B cell (primary cell): Measurements from ENCODE around the gene TCP11L2. TPM values are rescaled to one million over a fixed set of nuclear protein-coding genes. Genes with fewer than 3 reads are reported as not detected.

Experiments
- ATAC-seq: fragments of 200-7000 bp; cut with Tn5 transposase; one replicate; pipeline ENCODE4 v1.10.0; 2021; ENCODE audit warnings: low read depth, mild to moderate bottlenecking, moderate number of reproducible peaks, moderate library complexity
- CTCF ChIA-PET: fragments of 350-600 bp; sonication (Branson Sonifier 250); formaldehyde crosslinking; loops from one replicate; lab custom pipeline; 2021; ENCODE audit warnings: antibody characterized with exemption, inconsistent platforms; lab: Charles Lee
- POLR2A ChIA-PET: fragments of 350-600 bp; sonication (Branson Sonifier 250); formaldehyde crosslinking; loops from one replicate; lab custom pipeline; 2021; ENCODE audit warnings: antibody characterized with exemption; lab: Charles Lee
- DNase-seq: peaks from one replicate; pipeline ENCODE4 v3.0.0; 2013
- H2AFZ ChIP-seq: 2 replicates; pipeline ENCODE4 v1.6.1; 2012; ENCODE audit warnings: mild to moderate bottlenecking, low read depth, low read length; ENCODE audit not compliant: insufficient read depth, poor library complexity, severe bottlenecking
- H3K27ac ChIP-seq, 2 donors: 1 replicate in 1 of 2; 2 replicates in 1 of 2; pipeline ENCODE4 v1.5.1; 2012 to 2013; ENCODE audit warnings: low read length in 2 of 2, mild to moderate bottlenecking in 2 of 2, moderate library complexity in 1 of 2
- H3K27me3 ChIP-seq, 4 experiments: fragments of 200-600 bp in 1 of 4; sonication (generic) in 1 of 4; replicated peaks in 1 of 4; 1 replicate in 2 of 4; 2 replicates in 2 of 4; pipeline versions ENCODE4 v1.6.1 to v1.7.0; 2013 to 2016; ENCODE audit warnings: low read length in 3 of 4, mild to moderate bottlenecking in 2 of 4, mixed read lengths in 1 of 4, moderate library complexity in 1 of 4; ENCODE audit not compliant: insufficient read depth in 4 of 4, control insufficient read depth in 3 of 4; ENCODE audit errors: control extremely low read depth in 1 of 4
- H3K36me3 ChIP-seq, 2 experiments: replicated peaks in 1 of 2; 1 replicate in 1 of 2; 2 replicates in 1 of 2; pipeline versions ENCODE4 v1.6.1 to v1.7.1; 2013; ENCODE audit warnings: low read length in 1 of 2; ENCODE audit not compliant: insufficient read depth in 2 of 2, control insufficient read depth in 1 of 2; ENCODE audit errors: control extremely low read depth in 1 of 2, extremely low read depth in 1 of 2
- H3K4me1 ChIP-seq, 2 donors: fragments of 200-600 bp in 1 of 2; sonication (generic) in 1 of 2; 1 replicate in 1 of 2; 2 replicates in 1 of 2; pipeline versions ENCODE4 v1.5.1 to v1.6.1; 2013 to 2017; ENCODE audit warnings: low read length in 2 of 2; ENCODE audit not compliant: control insufficient read depth in 2 of 2, insufficient read depth in 2 of 2
- H3K4me2 ChIP-seq: replicated peaks from 2 replicates; pipeline ENCODE3; 2012; ENCODE audit warnings: mild to moderate bottlenecking, low read depth, low read length; ENCODE audit not compliant: poor library complexity, severe bottlenecking
- H3K4me3 ChIP-seq, 5 experiments: fragments of 200-600 bp in 1 of 5; sonication (generic) in 1 of 5; 1 replicate in 3 of 5; 2 replicates in 2 of 5; pipeline versions ENCODE4 v1.5.1 to v1.7.0; 2011 to 2016; ENCODE audit warnings: low read length in 4 of 5, mild to moderate bottlenecking in 4 of 5, low read depth in 2 of 5, control low read depth in 1 of 5, moderate library complexity in 1 of 5; ENCODE audit not compliant: insufficient read depth in 1 of 5; ENCODE audit errors: control extremely low read depth in 1 of 5, extremely low read depth in 1 of 5
- H3K79me2 ChIP-seq: fragments of 200-600 bp; sonication (generic); one replicate; pipeline ENCODE4 v1.6.0; 2016; ENCODE audit warnings: low read length; ENCODE audit not compliant: control insufficient read depth, insufficient read depth
- H3K9ac ChIP-seq: fragments of 200-600 bp; sonication (generic); 2 replicates; pipeline ENCODE4 v1.6.1; 2017; ENCODE audit warnings: mild to moderate bottlenecking, low read length, moderate library complexity
- H3K9me3 ChIP-seq, 3 donors: one replicate each; pipeline versions ENCODE4 v1.6.1 to v1.7.1; 2013; ENCODE audit warnings: low read length in 2 of 3; ENCODE audit not compliant: control insufficient read depth in 2 of 3, insufficient read depth in 1 of 3; ENCODE audit errors: control extremely low read depth in 1 of 3
- H4K20me1 ChIP-seq: 2 replicates; pipeline ENCODE4 v1.6.0; 2012; ENCODE audit warnings: mild to moderate bottlenecking, low read length; ENCODE audit not compliant: insufficient read depth, control insufficient read depth, poor library complexity, severe bottlenecking
- H3K27ac Mint-ChIP-seq: one replicate; pipeline ENCODE4 v1.8.0; 2021; ENCODE audit warnings: mixed read lengths
- H3K27me3 Mint-ChIP-seq: one replicate; pipeline ENCODE4 v1.8.0; 2021; ENCODE audit warnings: mixed read lengths
- H3K4me1 Mint-ChIP-seq: one replicate; pipeline ENCODE4 v1.8.0; 2021; ENCODE audit warnings: mixed read lengths
- H3K4me3 Mint-ChIP-seq: one replicate; pipeline ENCODE4 v1.8.0; 2021; ENCODE audit warnings: mixed read lengths
- H3K9me3 Mint-ChIP-seq: one replicate; pipeline ENCODE4 v1.8.0; 2022; ENCODE audit warnings: mixed read lengths; ENCODE audit not compliant: insufficient read depth
- CTCF ChIP-seq: fragments of 200-600 bp; IDR thresholded peaks from one replicate; pipeline ENCODE4 v1.8.0; 2022; ENCODE audit warnings: antibody characterized with exemption, mild to moderate bottlenecking
- EZH2 ChIP-seq: IDR thresholded peaks from 2 replicates; pipeline ENCODE4 v1.6.1; 2012; ENCODE audit warnings: borderline replicate concordance, low read depth, mild to moderate bottlenecking, moderate library complexity, low read length; ENCODE audit not compliant: insufficient read depth, poor library complexity, severe bottlenecking
- WGBS: methylation state at CpG from one replicate; pipeline ENCODE4 v1.1.5; 2013; ENCODE audit warnings: missing lambda C conversion rate; ENCODE audit not compliant: insufficient coverage; 5-methylcytosine and 5-hydroxymethylcytosine counted together
- intact Hi-C: fragments of 100-400 bp; cut with micrococcal nuclease; formaldehyde crosslinking; loops from one replicate; pipeline ENCODE4 v1.10.0; 2022
- polyA plus RNA-seq: library from polyadenylated mRNA; depleted of rRNA; stranded (reverse); fragments of >200 nt; gene quantifications from 2 replicates; pipeline ENCODE4 v1.2.3, GENCODE V29; 2012
- total RNA-seq, 2 donors: library from RNA; stranded (reverse); fragments of 120-200 nt in 1 of 2; gene quantifications; 1 replicate in 1 of 2; 2 replicates in 1 of 2; pipeline versions ENCODE4 v1.2.3 to v1.2.4, GENCODE V29; 2013 to 2022

TCP11L2 gene
- total and polyA plus RNA-seq, 2 donors (not counting 1 experiment from before 2014, with no cell fraction given), result 30.4 to 306 TPM

DNA sequence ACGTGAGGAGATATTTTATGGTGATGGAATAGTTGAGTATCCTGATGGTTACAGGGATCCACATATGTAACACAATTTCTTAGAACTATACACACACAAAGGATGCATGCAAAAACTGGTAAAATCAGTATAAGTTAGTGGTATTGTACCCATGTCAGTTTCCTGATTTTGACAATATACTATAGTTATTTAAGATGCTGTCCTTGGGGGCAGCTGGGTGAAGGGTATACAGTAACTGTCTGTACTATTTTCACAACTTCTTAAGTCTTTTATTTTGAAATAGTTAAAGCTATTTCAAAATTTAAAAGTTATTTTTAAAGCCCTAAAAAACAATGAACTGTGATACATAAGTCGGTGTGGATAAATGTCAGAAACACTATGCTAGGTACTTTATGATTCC lies 30.5 kb downstream of the TCP11L2 start:
- no peak overlapping the region for H3K27ac Mint-ChIP-seq
- Histone ChIP-seq H3K27me3 (no peaks in the 10 kb centered on the region), H2AFZ (no peak overlapping the region), H3K9ac (no peak overlapping the region), H3K36me3 (peaks cover 20 to 73% of the 10 kb centered on the region in 2 experiments), H3K27ac (no peak overlapping the region), H3K4me1 (no peaks in the 10 kb centered on the region), H3K4me2 (no peak overlapping the region), H3K79me2 (no peaks in the 10 kb centered on the region), H3K9me3 (peaks cover 0 to 3% (median 0%) of the 10 kb centered on the region in 3 donors), H3K4me3 (no peak overlapping the region), H4K20me1 (peaks cover 26% of the 10 kb centered on the region)
- peaks cover 3% of the 10 kb centered on the region for H3K4me1 Mint-ChIP-seq
- TF ChIP-seq CTCF (no peak), EZH2 (no peak)
- POLR2A ChIA-PET, result interaction anchor here (1.4 kb wide), 1 partner anchor 13 kb away, joined by 3 read pairs; no protein-coding TSS in a partner anchor
- H3K4me3 Mint-ChIP-seq, result no peak overlapping the region
- ATAC-seq, result no peak
- no CpG with 5 or more reads among the region's 2 CpGs for WGBS
- intact Hi-C loops, result no loop called here
- H3K27me3 Mint-ChIP-seq, result no peaks in the 10 kb centered on the region
- CTCF ChIA-PET, result interaction anchor here (1.2 to 2.0 kb wide), 3 partner anchors 24 to 106 kb away, joined by 4 to 9 read pairs (median 8); partner anchors contain the start of gene POLR3B
- no peaks in the 10 kb centered on the region for H3K9me3 Mint-ChIP-seq
- DNase-seq, result no peak

DNA sequence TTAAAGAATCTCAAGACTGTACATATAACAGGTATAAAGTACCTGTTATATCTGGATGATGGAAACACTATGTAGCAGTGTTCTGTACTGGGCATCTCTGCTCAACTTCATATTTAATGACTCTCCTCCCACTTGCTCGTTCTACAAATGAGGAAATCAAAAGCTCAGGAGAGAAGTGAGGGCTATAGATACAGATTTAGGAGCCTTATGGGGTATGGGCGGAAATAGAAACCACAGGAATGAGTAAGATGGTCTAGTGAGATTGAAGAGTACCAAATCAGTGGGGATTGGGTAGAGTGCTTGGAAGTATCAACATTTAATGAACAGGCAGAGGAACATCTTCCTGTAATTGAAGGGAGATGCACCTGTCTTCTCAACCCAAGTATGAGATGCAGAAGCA lies 31.2 kb downstream of the TCP11L2 start:
- no peaks in the 10 kb centered on the region for H3K27me3 Mint-ChIP-seq
- no peak for ATAC-seq
- ChIA-PET POLR2A (no interaction called here), CTCF (interaction anchor here (1.2 to 1.6 kb wide), 2 partner anchors 24 to 107 kb away, joined by 4 to 8 read pairs; partner anchors contain the start of gene POLR3B)
- Histone ChIP-seq H3K4me1 (no peaks in the 10 kb centered on the region), H3K9me3 (peaks cover 0 to 3% (median 0%) of the 10 kb centered on the region in 3 donors), H4K20me1 (peaks cover 26% of the 10 kb centered on the region), H3K79me2 (no peaks in the 10 kb centered on the region), H3K4me2 (no peak overlapping the region), H3K9ac (no peak overlapping the region), H3K4me3 (no peak overlapping the region), H3K27me3 (no peaks in the 10 kb centered on the region), H2AFZ (no peak overlapping the region), H3K27ac (no peak overlapping the region), H3K36me3 (peaks cover 20 to 75% of the 10 kb centered on the region in 2 experiments)
- no peak for TF ChIP-seq EZH2
- DNase-seq, result no peak
- 64% methylated on average over 1 of the region's 2 CpGs for WGBS
- no peak overlapping the region for H3K4me3 Mint-ChIP-seq
- H3K27ac Mint-ChIP-seq, result no peak overlapping the region
- H3K4me1 Mint-ChIP-seq, result peaks cover 3% of the 10 kb centered on the region
- H3K9me3 Mint-ChIP-seq, result no peaks in the 10 kb centered on the region
- intact Hi-C loops, result no loop called here
